GM12864 (cell line): Measurements from ENCODE around the gene PCOLCE2.

Experiments
- DNase-seq: peaks from one replicate; pipeline ENCODE4 v3.0.0-alpha.2; 2011; ENCODE audit warnings: low read depth
- H3K4me3 ChIP-seq: 2 replicates; pipeline ENCODE4 v1.5.1; 2011; ENCODE audit warnings: mild to moderate bottlenecking, low read depth, low read length, control low read depth
- CTCF ChIP-seq: IDR thresholded peaks from 2 replicates; pipeline ENCODE4 v1.5.1; 2011; ENCODE audit warnings: low read depth, mild to moderate bottlenecking, moderate library complexity, low read length, control low read depth, inconsistent platforms; ENCODE audit errors: missing control alignments

Gene PCOLCE2

DNA sequence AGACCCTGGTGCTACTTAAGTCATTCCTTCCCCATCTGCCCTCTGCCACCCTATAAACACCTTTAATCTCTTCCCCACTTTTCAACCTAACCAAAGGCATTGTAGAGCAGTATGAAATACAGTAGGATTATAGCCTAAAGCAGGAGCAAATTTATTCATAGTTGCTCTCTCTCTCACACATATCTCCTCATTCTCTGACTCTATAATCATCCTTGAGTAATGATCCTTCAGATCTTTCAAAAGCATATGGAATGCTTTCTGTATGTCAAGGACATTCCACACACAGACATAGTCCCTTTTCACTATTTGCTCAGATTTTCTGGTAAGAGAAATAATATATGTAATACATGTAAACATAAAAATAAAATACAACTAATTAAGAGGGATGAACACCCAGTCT is 111.0 kb downstream of the PCOLCE2 start:
- no peak for DNase-seq
- no peak overlapping the region for H3K4me3 ChIP-seq
- TF ChIP-seq CTCF = no peak

DNA sequence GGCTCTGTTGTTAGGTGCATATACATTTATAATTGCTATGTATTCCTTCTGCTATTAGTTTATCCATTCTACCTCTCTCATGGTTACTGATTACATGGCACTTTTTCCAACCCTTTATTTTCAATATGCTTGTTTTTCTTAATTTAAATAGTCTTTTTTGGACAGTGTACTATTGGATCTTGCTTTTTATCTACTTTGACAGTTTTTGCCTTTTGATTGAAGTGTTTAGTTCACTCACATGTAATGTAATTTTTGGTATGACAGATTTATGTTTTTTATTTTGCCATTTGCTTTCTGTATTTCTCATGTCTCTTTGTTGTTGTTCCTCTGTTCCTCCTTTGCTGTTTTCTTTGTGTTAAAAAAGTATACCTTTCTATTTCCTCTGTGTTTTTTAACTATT is 120.5 kb downstream of the PCOLCE2 start:
- no peak for DNase-seq
- no peak overlapping the region for H3K4me3 ChIP-seq
- TF ChIP-seq CTCF = no peak
